PFSK-1 (cell line): ENCODE results near the gene LEO1.

ENCODE experiments used
- FOXP2 ChIP-seq: optimal IDR thresholded peaks from 2 replicates; pipeline ENCODE3; 2011; ENCODE audit warnings: borderline replicate concordance, control low read depth, inconsistent platforms; ENCODE audit not compliant: insufficient read depth; ENCODE audit errors: extremely low read length, extremely low read depth
- POLR2AphosphoS5 ChIP-seq: IDR thresholded peaks from 2 replicates; pipeline ENCODE4 v1.6.1; 2012; ENCODE audit warnings: low read depth, mild to moderate bottlenecking, control low read depth, low read length, moderate library complexity
- REST ChIP-seq, 2 experiments: IDR thresholded peaks; 2 replicates each; pipeline versions ENCODE4 v1.6.1 to v1.8.0; 2011 to 2012; ENCODE audit warnings: low read depth in 2 of 2, low read length in 2 of 2, control low read depth in 1 of 2, inconsistent platforms in 1 of 2, mild to moderate bottlenecking in 1 of 2, moderate library complexity in 1 of 2; ENCODE audit not compliant: insufficient read depth in 1 of 2
- SIN3A ChIP-seq: IDR thresholded peaks from 2 replicates; pipeline ENCODE4 v1.6.1; 2012; ENCODE audit warnings: mild to moderate bottlenecking, low read length, moderate library complexity, borderline replicate concordance; ENCODE audit not compliant: insufficient read depth
- TAF1 ChIP-seq: IDR thresholded peaks from 2 replicates; pipeline ENCODE4 v1.6.1; 2012; ENCODE audit warnings: low read length, control low read depth, borderline replicate concordance; ENCODE audit not compliant: insufficient read depth

Gene LEO1

GRCh38 chr15:51973775-51974174 is 2.2 kb upstream of the LEO1 start:
- TF ChIP-seq TAF1 = no peak
- no peak for TF ChIP-seq REST (IDR thresholded peaks at IDR 0.05; ENCODE audit: insufficient read depth in 1 of 2, low read depth in 2 of 2, low read length in 2 of 2)
- no peak for TF ChIP-seq POLR2AphosphoS5
- TF ChIP-seq FOXP2 = no peak
- TF ChIP-seq SIN3A = no peak

GRCh38 chr15:51973220-51973619 is 1.6 kb upstream of the LEO1 start:
- TF ChIP-seq SIN3A = no peak
- no peak for TF ChIP-seq FOXP2
- TF ChIP-seq TAF1 = no peak
- no peak for TF ChIP-seq POLR2AphosphoS5
- TF ChIP-seq REST (IDR thresholded peaks at IDR 0.05; ENCODE audit: insufficient read depth in 1 of 2, low read depth in 2 of 2, low read length in 2 of 2) = no peak

GRCh38 chr15:51971032-51971374 is 575 bp downstream of the LEO1 start:
- TF ChIP-seq FOXP2 (no peak), SIN3A (no peak), TAF1 (no peak), POLR2AphosphoS5 (no peak), REST (IDR thresholded peaks at IDR 0.05; ENCODE audit: insufficient read depth in 1 of 2, low read depth in 2 of 2, low read length in 2 of 2) (no peak)

- no peak for TF ChIP-seq SIN3A
- TF ChIP-seq TAF1 = no peak
Observed at GRCh38 chr15:51970132-51970817, 1.3 kb downstream of the LEO1 start.

- no peak for TF ChIP-seq SIN3A
- no peak for TF ChIP-seq TAF1
- no peak for TF ChIP-seq REST (IDR thresholded peaks at IDR 0.05; ENCODE audit: insufficient read depth in 1 of 2, low read depth in 2 of 2, low read length in 2 of 2)
- no peak for TF ChIP-seq FOXP2
- TF ChIP-seq POLR2AphosphoS5 = no peak
Observed at GRCh38 chr15:51969728-51970127, 1.9 kb downstream of the LEO1 start.
